Esophagus squamous epithelium (tissue), 5 donors: ENCODE measurements around the gene STX8. TPM values are rescaled to one million over a fixed set of nuclear protein-coding genes. Genes with fewer than 3 reads are reported as not detected.

Experiments used
- DNase-seq: peaks from one replicate; lab custom pipeline; 2025; lab: John Stamatoyannopoulos, UW
- H3K27ac ChIP-seq, 4 donors: fragments of 200-600 bp; sonication (generic); one replicate each; pipeline ENCODE4 v1.5.1; 2016 to 2019; ENCODE audit warnings: mild to moderate bottlenecking in 1 of 4
- H3K27me3 ChIP-seq, 4 donors: fragments of 200-600 bp; sonication (generic); 1 replicate in 3 of 4; 2 replicates in 1 of 4; pipeline versions ENCODE4 v1.5.1 to v1.6.0; 2017 to 2021; ENCODE audit warnings: antibody characterized with exemption in 1 of 4
- H3K36me3 ChIP-seq, 3 donors: fragments of 200-600 bp; sonication (generic); one replicate each; pipeline ENCODE4 v1.5.1; 2016 to 2019
- H3K4me1 ChIP-seq, 3 donors: fragments of 200-600 bp; sonication (generic); one replicate each; pipeline ENCODE4 v1.5.1; 2017 to 2019
- H3K4me3 ChIP-seq, 4 donors: fragments of 200-600 bp; sonication (generic); 1 replicate in 3 of 4; 2 replicates in 1 of 4; pipeline ENCODE4 v1.5.1; 2016 to 2019; ENCODE audit warnings: mild to moderate bottlenecking in 2 of 4, moderate library complexity in 1 of 4
- H3K9me3 ChIP-seq, 3 donors: fragments of 200-600 bp; sonication (generic); one replicate each; pipeline ENCODE4 v1.5.1; 2016 to 2019
- CTCF ChIP-seq, 6 experiments: fragments of 450-650 bp in 4 of 6; fragments of 200-600 bp in 2 of 6; sonication (generic) in 2 of 6; IDR thresholded peaks; one replicate each; pipeline ENCODE4 v1.5.1; 2016 to 2019; ENCODE audit warnings: antibody characterized with exemption in 6 of 6, mild to moderate bottlenecking in 4 of 6, moderate library complexity in 4 of 6
- POLR2A ChIP-seq, 4 donors: fragments of 450-650 bp; IDR thresholded peaks; one replicate each; pipeline ENCODE4 v1.6.1; 2017; ENCODE audit warnings: antibody characterized with exemption in 4 of 4, mild to moderate bottlenecking in 4 of 4, moderate library complexity in 3 of 4
- WGBS, 2 donors: methylation state at CpG; one replicate each; pipeline ENCODE4 v1.1.5; 2018; 5-methylcytosine and 5-hydroxymethylcytosine counted together
- intact Hi-C: fragments of 100-400 bp; cut with DNase I; formaldehyde crosslinking; loops from one replicate; pipeline ENCODE4 v1.15.0; 2022
- total RNA-seq, 4 donors: library from RNA; depleted of rRNA; stranded (reverse); fragments of >200 nt; gene quantifications; one replicate each; pipeline ENCODE4 v1.1.0, GENCODE V29; 2016
- donor health status: DM: yes; HTN: yes; CAD: no.

Gene STX8
- total RNA-seq, 4 donors from 2014 or later: 31.8 to 66.4 (median 46.5) TPM

- intact Hi-C loops: no loop called here
- Histone ChIP-seq H3K9me3 (no peaks in the 10 kb centered on the region), H3K27ac (no peak overlapping the region), H3K27me3 (no peaks in the 10 kb centered on the region), H3K4me1 (no peaks in the 10 kb centered on the region), H3K36me3 (no peaks in the 10 kb centered on the region), H3K4me3 (no peak overlapping the region)
- DNase-seq: no peak
- TF ChIP-seq CTCF (IDR thresholded peaks at IDR 0.05) (no peak), POLR2A (IDR thresholded peaks at IDR 0.05) (no peak)
- 60 to 61% methylated on average over 4 of the region's 4 CpGs for WGBS, 2 donors
Observed at GRCh38 chr17:9446528-9446927, 129.1 kb downstream of the STX8 start.

DNA sequence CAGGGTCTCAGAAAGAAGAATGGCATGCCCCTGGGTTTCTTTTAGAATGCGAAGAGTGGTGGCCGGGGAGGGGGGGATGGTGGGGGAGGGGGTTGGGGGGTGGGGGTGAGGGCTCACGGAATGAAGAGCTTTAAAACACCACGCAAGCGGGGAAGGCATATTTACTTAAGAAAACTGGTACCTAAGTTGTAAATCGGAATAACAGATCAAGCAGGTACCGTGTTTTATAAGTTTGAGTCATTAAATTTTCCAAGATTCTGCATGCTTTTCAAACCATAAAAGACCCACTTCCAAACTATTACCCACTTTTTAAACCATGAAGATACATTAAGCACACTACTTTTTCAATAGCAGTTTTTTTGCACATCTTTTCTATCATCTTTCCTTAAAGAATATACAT, 130.2 kb downstream of the STX8 start:
- 80 to 84% methylated on average over 7 of the region's 7 CpGs for WGBS, 2 donors
- H3K36me3 ChIP-seq: peaks cover 0 to 4% (median 0%) of the 10 kb centered on the region in 3 donors
- no peak overlapping the region for H3K27ac ChIP-seq
- no peaks in the 10 kb centered on the region for H3K9me3 ChIP-seq
- no peaks in the 10 kb centered on the region for H3K27me3 ChIP-seq
- DNase-seq: no peak
- no peak overlapping the region for H3K4me3 ChIP-seq
- intact Hi-C loops: no loop called here
- no peaks in the 10 kb centered on the region for H3K4me1 ChIP-seq
- TF ChIP-seq CTCF (IDR thresholded peaks at IDR 0.05): no peak
- no peak for TF ChIP-seq POLR2A (IDR thresholded peaks at IDR 0.05)

GRCh38 chr17:9444687-9445086, 130.9 kb downstream of the STX8 start:
- Histone ChIP-seq H3K4me1 (no peaks in the 10 kb centered on the region), H3K9me3 (no peaks in the 10 kb centered on the region), H3K27me3 (no peaks in the 10 kb centered on the region), H3K36me3 (peaks cover 0 to 5% (median 0%) of the 10 kb centered on the region in 3 donors), H3K27ac (no peak overlapping the region), H3K4me3 (no peak overlapping the region)
- no peak for DNase-seq
- intact Hi-C loops: no loop called here
- no peak for TF ChIP-seq POLR2A (IDR thresholded peaks at IDR 0.05)
- no peak for TF ChIP-seq CTCF (IDR thresholded peaks at IDR 0.05)
- WGBS, 2 donors: 64 to 69% methylated on average over 5 of the region's 5 CpGs

GRCh38 chr17:9443811-9444210, 131.8 kb downstream of the STX8 start:
- Histone ChIP-seq H3K36me3 (peaks cover 0 to 5% (median 0%) of the 10 kb centered on the region in 3 donors), H3K27ac (no peak overlapping the region), H3K4me1 (no peaks in the 10 kb centered on the region), H3K4me3 (no peak overlapping the region), H3K9me3 (no peaks in the 10 kb centered on the region), H3K27me3 (no peaks in the 10 kb centered on the region)
- TF ChIP-seq CTCF (IDR thresholded peaks at IDR 0.05): no peak
- no peak for TF ChIP-seq POLR2A (IDR thresholded peaks at IDR 0.05)
- no peak for DNase-seq
- WGBS, 2 donors: 65 to 80% methylated on average over 5 of the region's 5 CpGs
- intact Hi-C loops: no loop called here

- H3K9me3 ChIP-seq: no peaks in the 10 kb centered on the region
- H3K4me3 ChIP-seq: no peak overlapping the region
- 93 to 94% methylated on average over 3 of the region's 3 CpGs for WGBS, 2 donors
- H3K27ac ChIP-seq: no peak overlapping the region
- H3K4me1 ChIP-seq: peaks cover 0 to 2% (median 0%) of the 10 kb centered on the region in 3 donors
- intact Hi-C loops: no loop called here
- DNase-seq: no peak
- no peak for TF ChIP-seq POLR2A (IDR thresholded peaks at IDR 0.05)
- no peak for TF ChIP-seq CTCF (IDR thresholded peaks at IDR 0.05)
- peaks cover 0 to 5% (median 0%) of the 10 kb centered on the region in 3 donors for H3K36me3 ChIP-seq
- H3K27me3 ChIP-seq: no peaks in the 10 kb centered on the region
Observed at GRCh38 chr17:9439851-9440250, 135.8 kb downstream of the STX8 start.
